ENCODE results near the gene ARHGAP21.

Gene ARHGAP21

DNA sequence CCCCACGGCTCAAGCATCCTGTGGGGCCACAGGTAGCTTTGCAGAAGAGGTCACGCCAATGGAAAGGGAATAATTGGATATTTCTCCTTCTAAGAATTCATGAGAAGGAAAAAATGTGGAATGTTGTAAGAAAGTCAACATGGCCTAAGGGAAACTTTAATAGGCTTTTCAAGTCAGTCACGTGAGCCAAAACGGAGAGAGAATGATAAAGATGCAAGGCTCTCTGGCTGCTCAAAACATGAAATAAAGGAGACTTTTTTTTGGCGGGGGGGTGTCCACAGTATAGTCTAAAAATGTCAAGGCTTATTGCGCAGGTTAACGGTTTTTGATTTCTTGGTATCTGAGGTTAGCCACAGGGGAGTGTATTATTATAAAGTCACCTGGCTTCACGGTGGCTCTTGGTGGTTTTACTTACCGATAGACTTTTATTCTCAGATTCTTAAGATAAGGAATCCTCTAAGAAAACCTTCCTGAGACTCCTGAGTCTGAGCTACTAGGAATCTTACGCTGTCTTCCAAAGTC lies 148.1 kb downstream of the ARHGAP21 start:
- DNase-seq (ENCODE audit: low read depth, low spot score), result no peak
- no peak for TF ChIP-seq CTCF (IDR thresholded peaks at IDR 0.05; ENCODE audit: low read depth, low read length)
- in situ Hi-C loops (cut with HindIII; ENCODE audit: low sequenced_read_pairs), result no loop called here
- no peak overlapping the region for H3K4me3 ChIP-seq (ENCODE audit: low read depth, low read length)

DNA sequence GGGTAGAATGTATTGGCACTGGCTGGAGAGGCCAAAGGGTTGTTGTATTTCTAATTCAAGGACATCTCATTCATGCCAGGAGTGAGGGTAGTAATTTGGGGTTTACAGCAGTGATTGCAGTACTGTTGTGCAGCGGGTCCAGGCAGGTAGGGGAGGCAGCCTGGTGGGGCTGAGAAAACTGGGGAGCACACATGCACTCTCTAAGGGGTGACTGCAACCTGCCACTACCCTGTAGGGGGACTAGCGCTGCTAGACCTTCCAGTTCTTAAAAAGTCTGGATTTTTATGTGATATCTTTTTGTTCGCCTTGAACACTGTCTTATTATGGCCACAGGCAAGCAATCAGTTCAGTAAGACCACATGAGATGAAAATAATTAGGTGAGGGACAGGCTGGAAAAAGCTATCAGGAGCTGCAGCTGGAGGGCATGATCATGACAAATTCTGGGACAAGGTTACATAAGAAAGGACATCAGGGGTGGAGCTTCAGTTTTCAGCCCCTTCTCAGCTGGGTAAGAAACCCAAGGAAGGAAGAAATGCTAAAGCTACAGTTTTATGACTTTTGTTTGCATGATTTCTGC lies 149.0 kb downstream of the ARHGAP21 start:
- DNase-seq (ENCODE audit: low read depth, low spot score), result no peak
- in situ Hi-C loops (cut with HindIII; ENCODE audit: low sequenced_read_pairs), result no loop called here
- no peak overlapping the region for H3K4me3 ChIP-seq (ENCODE audit: low read depth, low read length)
- TF ChIP-seq CTCF (IDR thresholded peaks at IDR 0.05; ENCODE audit: low read depth, low read length), result no peak

- H3K4me3 ChIP-seq (ENCODE audit: low read depth, low read length), result no peak overlapping the region
- TF ChIP-seq CTCF (IDR thresholded peaks at IDR 0.05; ENCODE audit: low read depth, low read length), result no peak
- in situ Hi-C loops (cut with HindIII; ENCODE audit: low sequenced_read_pairs), result no loop called here
- DNase-seq (ENCODE audit: low read depth, low spot score), result no peak
Measured at GRCh38 chr10:24574161-24574560, 149.5 kb downstream of the ARHGAP21 start.

GRCh38 chr10:24571870-24572450 lies 151.7 kb downstream of the ARHGAP21 start:
- in situ Hi-C loops (cut with HindIII; ENCODE audit: low sequenced_read_pairs), result no loop called here
- DNase-seq (ENCODE audit: low read depth, low spot score), result no peak
- no peak for TF ChIP-seq CTCF (IDR thresholded peaks at IDR 0.05; ENCODE audit: low read depth, low read length)
- H3K4me3 ChIP-seq (ENCODE audit: low read depth, low read length), result no peak overlapping the region

GRCh38 chr10:24570658-24571426 lies 152.8 kb downstream of the ARHGAP21 start:
- DNase-seq (ENCODE audit: low read depth, low spot score), result no peak
- in situ Hi-C loops (cut with HindIII; ENCODE audit: low sequenced_read_pairs), result no loop called here

More at GRCh38 chr10:24570658-24571426, 152.8 kb downstream of the ARHGAP21 start:
- H3K4me3 ChIP-seq (ENCODE audit: low read depth, low read length), result no peak overlapping the region
- no peak for TF ChIP-seq CTCF (IDR thresholded peaks at IDR 0.05; ENCODE audit: low read depth, low read length)

Data from astrocyte of the spinal cord (primary cell).